ENCODE measurements around the gene SSTR3. TPM values are rescaled to one million over a fixed set of nuclear protein-coding genes. Genes with fewer than 3 reads are reported as not detected.

Gene SSTR3
- total RNA-seq, 2 donors from 2014 or later = 0.11 to 0.20 TPM

- Mint-ChIP-seq H3K27me3 (ENCODE audit: insufficient read depth) (no peaks in the 10 kb centered on the region), H3K36me3 (ENCODE audit: low read depth) (no peaks in the 10 kb centered on the region), H3K4me1 (peaks cover 13% of the 10 kb centered on the region), H3K9me3 (no peaks in the 10 kb centered on the region), H3K27ac (no peak overlapping the region), H3K4me3 (no peak overlapping the region)
- no peak for TF ChIP-seq CTCF (conservative IDR thresholded peaks at IDR 0.05)
- WGBS, 2 experiments (ENCODE audit: insufficient coverage in 1 of 2, insufficient read length in 1 of 2) = 77 to 92% methylated on average over 9 to 16 of the region's 16 CpGs
- Histone ChIP-seq H3K4me3 (ENCODE audit: low read length) (no peak overlapping the region), H3K27ac (ENCODE audit: low read depth, low read length) (no peak overlapping the region), H3K9ac (ENCODE audit: extremely low read depth, low read length, poor library complexity, severe bottlenecking) (no peak overlapping the region), H3K4me1 (ENCODE audit: control insufficient read depth, insufficient read depth, low read length) (peaks cover 5% of the 10 kb centered on the region), H3K36me3 (ENCODE audit: control insufficient read depth, insufficient read depth, low read length) (no peaks in the 10 kb centered on the region), H3K9me3 (ENCODE audit: control insufficient read depth, low read length) (no peaks in the 10 kb centered on the region), H3K27me3 (ENCODE audit: control insufficient read depth, insufficient read depth, low read length, poor library complexity, severe bottlenecking) (no peaks in the 10 kb centered on the region)
- peak; percentile 65 for DNase-seq
Observed at GRCh38 chr22:37242395-37242918, 30.2 kb upstream of the SSTR3 start.

- H3K27ac Mint-ChIP-seq = no peak overlapping the region
- H3K4me1 Mint-ChIP-seq = peaks cover 16% of the 10 kb centered on the region
- DNase-seq = peak; percentile 51
- H3K9me3 Mint-ChIP-seq = no peaks in the 10 kb centered on the region
- Histone ChIP-seq H3K4me3 (ENCODE audit: low read length) (no peak overlapping the region), H3K27ac (ENCODE audit: low read depth, low read length) (no peak overlapping the region), H3K27me3 (ENCODE audit: control insufficient read depth, insufficient read depth, low read length, poor library complexity, severe bottlenecking) (no peaks in the 10 kb centered on the region), H3K36me3 (ENCODE audit: control insufficient read depth, insufficient read depth, low read length) (no peaks in the 10 kb centered on the region), H3K9ac (ENCODE audit: extremely low read depth, low read length, poor library complexity, severe bottlenecking) (no peak overlapping the region), H3K4me1 (ENCODE audit: control insufficient read depth, insufficient read depth, low read length) (peaks cover 5% of the 10 kb centered on the region), H3K9me3 (ENCODE audit: control insufficient read depth, low read length) (no peaks in the 10 kb centered on the region)
- no peak for TF ChIP-seq CTCF (conservative IDR thresholded peaks at IDR 0.05)
- 80 to 91% methylated on average over 11 to 19 of the region's 19 CpGs for WGBS, 2 experiments (ENCODE audit: insufficient coverage in 1 of 2, insufficient read length in 1 of 2)
- H3K27me3 Mint-ChIP-seq (ENCODE audit: insufficient read depth) = no peaks in the 10 kb centered on the region
- H3K36me3 Mint-ChIP-seq (ENCODE audit: low read depth) = no peaks in the 10 kb centered on the region
- no peak overlapping the region for H3K4me3 Mint-ChIP-seq
Observed at GRCh38 chr22:37241351-37242142, 29.3 kb upstream of the SSTR3 start.

- DNase-seq = no peak
- Histone ChIP-seq H3K9me3 (ENCODE audit: control insufficient read depth, low read length) (no peaks in the 10 kb centered on the region), H3K4me3 (ENCODE audit: low read length) (no peak overlapping the region), H3K27ac (ENCODE audit: low read depth, low read length) (no peak overlapping the region), H3K36me3 (ENCODE audit: control insufficient read depth, insufficient read depth, low read length) (no peaks in the 10 kb centered on the region), H3K27me3 (ENCODE audit: control insufficient read depth, insufficient read depth, low read length, poor library complexity, severe bottlenecking) (no peaks in the 10 kb centered on the region), H3K9ac (ENCODE audit: extremely low read depth, low read length, poor library complexity, severe bottlenecking) (no peak overlapping the region), H3K4me1 (ENCODE audit: control insufficient read depth, insufficient read depth, low read length) (peaks cover 5% of the 10 kb centered on the region)
- WGBS, 2 experiments (ENCODE audit: insufficient coverage in 1 of 2, insufficient read length in 1 of 2) = 92 to 93% methylated on average over 6 to 7 of the region's 7 CpGs
- no peaks in the 10 kb centered on the region for H3K9me3 Mint-ChIP-seq
- H3K27ac Mint-ChIP-seq = no peak overlapping the region
- no peak overlapping the region for H3K4me3 Mint-ChIP-seq
- H3K27me3 Mint-ChIP-seq (ENCODE audit: insufficient read depth) = no peaks in the 10 kb centered on the region
- H3K4me1 Mint-ChIP-seq = peaks cover 16% of the 10 kb centered on the region
- no peaks in the 10 kb centered on the region for H3K36me3 Mint-ChIP-seq (ENCODE audit: low read depth)
- no peak for TF ChIP-seq CTCF (conservative IDR thresholded peaks at IDR 0.05)
Observed at GRCh38 chr22:37240941-37241320, 28.7 kb upstream of the SSTR3 start.

Measured in endodermal cell (in vitro differentiated cells).